Measurements from ENCODE around the gene ASCL4.

The ASCL4 gene

GRCh38 chr12:107779077-107779831 lies 4.8 kb downstream of the ASCL4 start:
- no peak for DNase-seq

- no peak for DNase-seq
Measured at GRCh38 chr12:107780298-107780697, 5.8 kb downstream of the ASCL4 start.

GRCh38 chr12:107782067-107782466 lies 7.6 kb downstream of the ASCL4 start:
- DNase-seq: no peak

GRCh38 chr12:107783406-107784376 lies 9.2 kb downstream of the ASCL4 start:
- no peak for DNase-seq

- no peak for DNase-seq
Measured at GRCh38 chr12:107788281-107788680, 13.8 kb downstream of the ASCL4 start.

- no peak for DNase-seq
Measured at GRCh38 chr12:107788690-107789458, 14.4 kb downstream of the ASCL4 start.

GRCh38 chr12:107791465-107792089 lies 17.1 kb downstream of the ASCL4 start:
- DNase-seq: no peak

GRCh38 chr12:107794451-107794850 lies 19.9 kb downstream of the ASCL4 start:
- DNase-seq: no peak

GRCh38 chr12:107798580-107798979 lies 24.1 kb downstream of the ASCL4 start:
- no peak for DNase-seq

GRCh38 chr12:107801150-107801549 lies 26.6 kb downstream of the ASCL4 start:
- no peak for DNase-seq

- DNase-seq: no peak
Measured at GRCh38 chr12:107803092-107803491, 28.6 kb downstream of the ASCL4 start.

- DNase-seq: no peak
Measured at GRCh38 chr12:107805488-107806180, 31.1 kb downstream of the ASCL4 start.

GRCh38 chr12:107807471-107808150 lies 33.1 kb downstream of the ASCL4 start:
- no peak for DNase-seq

GRCh38 chr12:107817250-107817649 lies 42.7 kb downstream of the ASCL4 start:
- DNase-seq: no peak

- DNase-seq: no peak
Measured at GRCh38 chr12:107818984-107819383, 44.5 kb downstream of the ASCL4 start.

GRCh38 chr12:107822356-107822755 lies 47.9 kb downstream of the ASCL4 start:
- no peak for DNase-seq

All from SW 1271 (cell line).